Stromal cell of bone marrow (primary cell): ENCODE measurements around the gene FHL5.
"Not testable (repeated sequence)": the region's sequence is repeated elsewhere in the genome, so short reads cannot be mapped to it uniquely, and the experiment has no call there.

Experiments used
- DNase-seq: peaks from one replicate; pipeline ENCODE4 v3.0.0-alpha.2; 2012; ENCODE audit warnings: low read depth

FHL5 gene

GRCh38 chr6:96562886-96563285, at the start of gene FHL5:
TSS of gene FHL5 (plus strand) at chr6:96563128. CDS start at chr6:96603614, 40,486 bp downstream.
- DNase-seq: no peak

- DNase-seq: no peak
Measured at GRCh38 chr6:96520171-96521115, 42.5 kb upstream of the FHL5 start.

- DNase-seq: no peak
Measured at GRCh38 chr6:96521306-96521643, 41.7 kb upstream of the FHL5 start.

DNA sequence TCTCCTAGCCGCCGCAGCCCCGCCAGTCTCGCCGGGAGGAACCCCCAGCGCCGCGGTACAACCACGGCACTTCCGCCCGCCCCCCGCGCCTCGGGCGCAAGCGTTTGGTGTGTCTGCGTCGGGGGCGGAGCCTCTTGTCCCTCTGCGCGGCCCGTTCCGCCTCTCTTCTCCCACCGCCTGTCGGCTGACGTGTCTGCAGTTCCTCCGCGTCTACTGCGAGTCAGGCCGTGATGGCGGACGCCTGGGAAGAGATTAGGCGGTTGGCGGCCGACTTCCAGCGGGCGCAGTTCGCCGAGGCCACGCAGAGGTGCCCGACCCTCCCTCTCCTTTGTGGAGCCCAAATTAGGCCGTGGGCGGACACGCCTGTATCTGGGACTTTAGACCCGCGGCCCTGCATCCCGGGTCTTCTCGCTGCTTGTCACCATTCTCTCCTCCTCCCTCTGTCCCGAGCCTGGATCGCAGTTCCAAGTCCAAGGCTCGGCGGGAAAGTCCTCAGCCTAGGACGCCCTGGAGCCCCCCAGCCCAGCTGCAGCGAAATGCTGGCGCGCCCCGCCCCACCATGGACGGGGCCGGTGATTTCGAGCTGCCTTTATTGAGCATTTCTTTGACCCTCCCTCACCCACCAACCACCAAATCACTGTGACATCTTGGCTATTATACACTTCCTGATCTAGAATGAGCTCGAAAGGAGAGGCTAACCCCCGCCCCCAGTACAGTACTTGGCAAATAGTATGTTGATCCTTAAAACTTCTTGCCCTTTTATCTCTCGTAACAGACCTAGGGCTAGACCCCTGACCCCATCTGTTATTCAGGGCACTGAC, 41.1 kb upstream of the FHL5 start, which contains the start of gene UFL1:
Gene UFL1, plus strand, starts transcription at position 163 of the 821 bp plus-strand sequence. Its CDS starts 68 bp downstream, at position 231.
- DNase-seq: peak; percentile 86

DNA sequence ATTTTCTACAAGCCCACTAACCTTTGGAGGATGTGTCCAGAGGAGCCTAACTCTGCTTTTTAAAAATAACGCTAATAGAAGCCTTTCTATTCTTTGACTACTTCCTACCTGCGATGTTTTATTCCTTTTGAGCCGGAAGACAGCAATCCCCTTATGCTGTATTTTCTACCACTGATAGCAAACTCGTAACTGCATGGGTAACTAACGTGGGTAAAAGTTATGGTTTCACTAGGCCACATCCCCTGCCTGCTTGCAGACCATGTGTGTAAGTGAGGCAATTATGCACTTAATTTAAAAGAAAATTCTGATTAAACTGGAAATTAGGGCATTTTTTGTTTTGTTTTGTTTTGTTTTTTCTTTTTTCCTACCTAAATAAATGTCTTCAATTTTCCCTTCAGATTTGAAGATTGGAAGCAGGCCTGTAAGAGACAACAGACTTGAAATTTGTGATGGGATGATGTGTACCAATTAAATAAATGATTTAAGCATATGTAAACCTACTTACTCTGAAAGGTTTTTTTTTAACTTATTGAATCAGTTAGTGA, 40.4 kb upstream of the FHL5 start:
- DNase-seq: peak; percentile 3

DNA sequence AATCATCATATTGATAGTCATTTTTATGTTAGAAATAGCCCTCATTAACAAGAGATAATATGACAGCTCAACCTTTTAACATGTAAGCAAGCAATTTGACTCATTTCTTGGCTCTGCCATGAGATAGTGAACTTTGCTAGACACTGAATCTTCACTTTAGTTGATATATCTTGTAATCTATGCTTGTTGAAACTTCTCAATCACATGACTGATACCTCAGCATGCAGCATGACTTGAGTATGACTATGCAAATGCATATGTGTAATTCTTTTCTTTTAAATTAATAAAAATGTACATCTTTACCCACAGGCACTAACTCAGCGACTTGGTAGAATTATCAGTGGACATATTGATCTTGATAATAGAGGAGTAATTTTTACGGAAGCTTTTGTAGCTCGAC, 34.7 kb upstream of the FHL5 start:
- no peak for DNase-seq

DNA sequence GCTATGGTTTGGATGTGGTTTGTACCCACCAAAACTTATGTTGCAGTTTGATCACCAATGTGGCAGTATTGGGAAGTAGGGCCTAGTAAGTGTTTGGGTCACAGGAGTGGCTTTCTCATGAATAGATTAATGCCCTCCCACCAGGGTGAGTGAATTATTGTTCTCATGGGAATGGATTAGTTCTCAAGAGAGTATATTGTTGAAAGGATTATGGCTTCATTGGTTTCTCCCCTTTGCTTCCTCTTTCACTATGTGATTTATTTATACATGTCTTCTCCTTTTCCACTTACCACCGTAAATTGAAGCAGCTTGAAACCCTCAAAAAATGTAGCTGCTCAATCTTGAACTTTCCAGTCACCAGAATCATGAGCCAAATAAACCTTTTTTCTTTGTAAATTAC, 30.5 kb upstream of the FHL5 start:
- DNase-seq: no peak

- no peak for DNase-seq
Measured at GRCh38 chr6:96537726-96538125, 25.2 kb upstream of the FHL5 start.

- DNase-seq: no peak
Measured at GRCh38 chr6:96542702-96543101, 20.2 kb upstream of the FHL5 start.

DNA sequence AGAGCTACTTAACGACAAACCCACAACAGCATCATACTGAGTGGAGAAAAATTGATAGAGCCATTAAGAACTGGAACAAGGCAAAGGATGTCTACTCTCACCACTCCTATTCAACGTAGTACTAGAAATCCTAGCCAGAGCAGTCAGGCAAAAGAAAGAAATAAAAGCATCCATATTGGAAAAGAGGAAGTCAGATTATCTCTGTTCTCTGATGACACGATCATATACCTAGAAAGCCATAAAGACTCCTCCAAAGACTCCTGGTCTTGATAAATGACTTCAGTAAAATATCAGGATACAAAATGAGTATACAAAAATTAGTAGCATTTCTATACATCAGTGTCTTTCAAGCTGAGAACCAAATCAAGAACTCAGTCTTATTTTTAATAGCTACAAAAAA, 17.0 kb upstream of the FHL5 start:
- no peak for DNase-seq

GRCh38 chr6:96547654-96548053, 15.3 kb upstream of the FHL5 start:
- no peak for DNase-seq

DNA sequence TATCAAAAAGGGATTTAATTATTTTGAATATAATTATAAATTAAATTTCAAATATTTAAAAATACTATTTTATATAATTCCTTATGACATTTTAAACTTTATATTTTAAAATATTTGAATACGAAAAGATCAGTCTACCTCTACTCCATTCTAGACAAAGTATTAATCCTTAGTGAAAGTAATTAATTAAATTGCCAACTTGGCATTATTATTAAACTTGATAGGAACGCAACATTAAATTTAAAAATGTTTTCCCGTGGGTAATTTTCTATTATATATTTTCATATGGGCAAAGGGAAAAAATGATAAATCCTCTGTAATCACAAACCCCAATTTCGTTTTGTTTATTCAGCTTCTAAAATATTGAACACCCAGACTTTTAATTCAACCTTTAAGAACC, 8.4 kb upstream of the FHL5 start:
- DNase-seq: no peak

GRCh38 chr6:96559740-96560139, 3.2 kb upstream of the FHL5 start:
- DNase-seq: not testable (repeated sequence)

DNA sequence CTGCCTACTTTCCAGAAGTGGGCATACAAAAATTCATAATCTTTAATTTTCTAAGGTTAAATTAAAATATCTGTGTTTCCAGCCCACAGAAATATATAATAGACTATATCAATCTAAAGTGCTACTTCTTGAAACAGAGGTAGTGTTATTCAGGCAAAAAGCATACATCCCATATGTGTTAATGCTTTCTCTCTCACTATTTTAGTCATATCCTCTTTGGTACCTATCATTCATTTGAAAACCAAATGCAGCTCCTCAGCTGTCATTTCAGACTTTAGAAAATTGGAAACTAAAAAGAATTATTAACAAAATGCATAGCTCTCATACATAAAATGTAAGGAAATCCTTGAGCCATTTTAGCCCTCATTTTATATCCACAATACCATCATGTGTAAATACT, 925 bp downstream of the FHL5 start:
- no peak for DNase-seq

DNA sequence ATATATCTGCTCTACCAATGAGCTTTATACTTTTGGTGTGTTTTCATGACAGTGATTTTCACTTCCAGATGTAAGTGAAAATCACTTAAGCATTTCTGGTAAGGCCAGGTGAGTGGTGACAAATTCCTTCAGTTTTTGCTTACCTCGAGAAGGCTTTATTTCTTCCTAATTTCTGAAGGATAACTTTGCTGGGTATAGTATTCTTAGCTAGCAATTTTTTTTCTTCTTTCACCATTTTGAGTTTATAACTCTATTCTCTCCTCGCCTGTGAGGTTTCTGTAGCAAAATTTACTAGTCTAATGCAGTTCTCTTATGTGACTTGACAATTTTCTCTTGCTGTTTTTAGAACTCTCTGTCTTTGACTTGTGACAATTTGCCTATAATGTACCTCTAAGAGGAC, 7.1 kb downstream of the FHL5 start:
- no peak for DNase-seq

DNA sequence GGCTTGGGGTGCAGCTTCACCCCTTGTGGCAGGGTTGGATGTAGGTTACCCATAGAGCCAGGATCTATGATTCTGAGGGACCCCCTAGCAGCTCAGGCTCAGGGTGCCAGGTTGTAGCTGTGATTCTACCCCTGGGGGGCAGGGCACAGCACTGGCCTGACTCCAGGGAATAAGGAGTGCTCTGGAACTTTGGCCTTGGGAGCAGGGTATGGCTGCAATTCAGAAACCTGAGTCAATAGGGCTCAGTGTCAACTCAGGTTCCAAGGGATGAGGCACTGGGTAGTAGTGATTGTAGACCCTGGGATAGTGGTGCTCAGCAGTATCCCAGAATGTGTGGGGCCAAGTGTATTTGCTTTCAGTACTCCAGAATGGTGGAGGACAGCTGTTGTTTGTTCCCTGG, 8.6 kb downstream of the FHL5 start:
- no peak for DNase-seq

DNA sequence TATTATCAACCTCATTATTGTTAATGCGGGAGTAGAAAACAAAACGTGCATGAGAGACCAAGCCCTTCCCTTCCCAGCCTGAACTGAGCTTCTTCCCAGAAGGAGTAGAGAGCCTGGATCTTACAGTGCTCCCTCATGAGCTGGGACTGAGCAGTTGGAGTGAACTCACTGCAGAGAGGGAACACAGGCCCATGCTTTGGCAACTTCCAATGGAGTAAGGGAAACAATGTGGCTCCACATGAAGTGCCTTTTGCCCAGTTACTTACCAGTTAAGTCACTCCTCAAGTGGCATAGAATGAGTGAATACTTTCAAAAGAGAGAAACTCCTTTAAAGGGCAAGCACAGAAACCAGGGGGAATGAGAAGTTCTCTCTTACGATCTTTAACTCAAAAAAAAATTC, 12.4 kb downstream of the FHL5 start:
- DNase-seq: no peak

- no peak for DNase-seq
Measured at GRCh38 chr6:96576221-96576620, 13.3 kb downstream of the FHL5 start.

- no peak for DNase-seq
Measured at GRCh38 chr6:96582021-96582420, 19.1 kb downstream of the FHL5 start.

DNA sequence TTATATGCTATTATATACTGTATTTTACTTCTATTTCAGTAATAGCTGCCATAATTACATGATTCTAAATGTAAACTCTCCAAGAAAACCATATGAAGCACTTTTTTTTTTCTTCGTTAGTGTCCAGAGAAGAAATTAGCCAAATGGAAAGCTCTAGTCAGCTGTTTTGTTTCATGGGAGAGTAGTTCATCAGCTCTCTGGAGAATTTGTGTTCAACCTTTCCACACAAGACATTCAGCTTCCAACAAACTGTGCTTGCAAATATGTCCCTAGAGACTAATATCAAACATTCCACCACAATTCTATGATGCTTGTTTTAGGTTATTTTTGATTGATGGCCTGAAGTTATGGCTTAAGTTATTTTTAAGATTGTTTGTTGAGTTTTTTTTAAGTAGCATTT, 19.5 kb downstream of the FHL5 start:
- no peak for DNase-seq

DNA sequence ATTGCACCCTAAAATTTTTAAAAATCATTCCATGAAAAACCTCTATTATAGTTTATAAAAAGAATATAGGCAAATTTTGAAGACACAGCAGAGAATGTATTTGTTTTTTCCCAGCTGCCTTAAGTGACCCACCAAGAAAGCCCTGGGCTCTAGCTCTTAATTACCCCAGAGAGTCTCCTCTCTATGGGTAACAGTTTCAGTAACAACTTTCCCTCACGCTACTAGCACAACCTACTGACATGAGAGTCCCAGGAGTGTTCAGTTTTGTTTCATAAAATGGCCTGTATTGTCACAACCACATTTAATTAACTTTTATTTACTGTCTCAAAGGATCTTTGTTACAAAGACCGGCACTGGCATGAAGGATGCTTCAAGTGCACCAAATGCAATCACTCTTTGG, 41.5 kb downstream of the FHL5 start:
- DNase-seq: no peak

GRCh38 chr6:96608074-96608473, 45.1 kb downstream of the FHL5 start:
- no peak for DNase-seq

DNA sequence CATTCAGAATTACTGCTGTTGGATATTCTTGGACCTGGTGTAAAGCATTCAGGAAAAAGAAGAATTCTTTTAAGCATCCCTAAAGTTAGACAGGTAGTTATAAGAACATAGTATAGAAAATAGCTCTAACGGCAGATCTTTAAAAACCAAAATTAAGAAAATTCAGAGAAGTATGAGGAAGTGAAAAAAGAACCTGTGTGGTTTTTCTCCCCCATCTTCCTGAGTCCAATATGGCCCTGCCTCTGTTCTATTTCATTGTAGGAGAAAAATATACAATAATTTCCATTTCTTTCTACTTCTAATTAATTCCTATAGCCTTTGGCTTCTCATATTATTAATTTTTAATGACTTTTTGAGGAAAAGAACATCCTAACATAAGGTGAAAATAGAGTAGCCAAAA, 47.1 kb downstream of the FHL5 start:
- no peak for DNase-seq
